Stomach (tissue), 4 donors: ENCODE results near the gene CALHM2.

Experiments
- CTCF ChIP-seq, 7 experiments: fragments of 450-650 bp in 4 of 7; fragments of 200-600 bp in 3 of 7; sonication (generic) in 3 of 7; IDR thresholded peaks; one replicate each; pipeline ENCODE4 v1.5.1; 2016 to 2019; ENCODE audit warnings: antibody characterized with exemption in 7 of 7, control low read depth in 2 of 7, mild to moderate bottlenecking in 1 of 7
- EP300 ChIP-seq: sonication (generic); formaldehyde crosslinking; IDR thresholded peaks from one replicate; pipeline ENCODE4 v1.6.1; 2017; ENCODE audit warnings: antibody characterized with exemption
- POLR2A ChIP-seq, 4 donors: fragments of 450-650 bp; IDR thresholded peaks; one replicate each; pipeline ENCODE4 v1.6.1; 2016; ENCODE audit warnings: antibody characterized with exemption in 4 of 4, control low read depth in 2 of 4, mild to moderate bottlenecking in 1 of 4, moderate library complexity in 1 of 4
- POLR2AphosphoS5 ChIP-seq, 3 donors: sonication (generic); formaldehyde crosslinking; IDR thresholded peaks; one replicate each; pipeline ENCODE4 v1.6.1; 2016; ENCODE audit warnings: antibody characterized with exemption in 3 of 3

DNA sequence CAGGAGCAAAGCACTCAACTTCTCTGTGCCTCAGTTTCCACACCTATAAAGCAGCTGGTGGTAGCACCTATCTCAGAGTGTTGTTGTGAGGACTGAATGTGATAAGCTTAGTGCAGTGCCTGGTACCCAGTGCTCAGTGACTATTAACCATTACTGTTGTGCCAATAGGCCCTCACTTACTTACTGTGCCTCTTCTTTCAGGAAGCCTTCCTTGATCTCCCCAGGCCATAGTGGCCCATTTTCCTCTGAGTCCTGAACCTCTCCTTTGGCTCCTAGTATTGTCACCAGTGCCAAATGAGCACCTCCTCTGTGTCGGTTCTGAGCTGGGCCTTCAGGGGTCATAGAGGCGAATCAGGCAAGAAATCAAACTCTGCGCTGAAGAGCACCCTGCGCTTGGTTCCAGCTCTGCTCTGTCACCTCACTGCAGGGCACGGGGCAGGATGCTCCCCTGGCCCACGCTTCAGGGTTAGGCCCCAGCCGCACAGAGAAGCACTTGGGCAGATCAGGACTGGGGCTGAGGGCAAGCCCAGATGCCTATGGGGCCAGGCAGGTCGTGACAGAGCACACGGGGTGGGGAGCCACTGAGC, 4.0 kb upstream of the CALHM2 start:
- TF ChIP-seq CTCF (IDR thresholded peaks at IDR 0.05): no peak
- TF ChIP-seq POLR2A (IDR thresholded peaks at IDR 0.05): no peak
- no peak for TF ChIP-seq EP300
- no peak for TF ChIP-seq POLR2AphosphoS5 (IDR thresholded peaks at IDR 0.05)
